ENCODE results near the gene WDFY3.

- TF ChIP-seq CTCF (IDR thresholded peaks at IDR 0.05) (no peak), POLR2A (IDR thresholded peaks at IDR 0.05) (no peak)
Measured at GRCh38 chr4:84901173-84901572, 65.3 kb downstream of the WDFY3 start.
